NAMALWA (cell line): Measurements from ENCODE around the gene ATP11A.
"Not testable (repeated sequence)": the region's sequence is repeated elsewhere in the genome, so short reads cannot be mapped to it uniquely, and the experiment has no call there.

ENCODE experiments used
- DNase-seq: peaks from one replicate; pipeline ENCODE4 v3.0.0-alpha.2; 2015; ENCODE audit warnings: low spot score

The ATP11A gene

DNA sequence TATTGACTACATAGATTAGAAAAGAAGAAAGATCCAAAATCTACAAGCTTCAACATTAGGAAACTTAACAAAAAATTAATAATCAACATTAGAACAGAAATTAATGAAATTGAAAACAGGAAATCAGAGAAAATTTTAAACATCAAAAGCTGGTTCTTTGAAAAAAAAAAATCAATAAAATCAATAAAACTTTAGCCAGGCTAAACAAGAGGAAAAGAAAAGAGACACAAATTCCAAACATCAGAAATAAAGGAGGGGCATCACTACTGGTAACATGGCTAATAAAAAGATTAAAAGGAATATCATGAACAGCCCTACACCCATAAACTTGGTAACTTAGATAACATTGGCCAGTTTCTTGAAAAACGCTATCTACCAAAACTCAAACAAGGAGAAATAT lies 110.2 kb downstream of the ATP11A start:
- no peak for DNase-seq

GRCh38 chr13:112800807-112801206 lies 111.0 kb downstream of the ATP11A start:
- not testable (repeated sequence) for DNase-seq

GRCh38 chr13:112802802-112803195 lies 113.0 kb downstream of the ATP11A start:
- DNase-seq, result no peak

GRCh38 chr13:112803422-112803821 lies 113.6 kb downstream of the ATP11A start:
- DNase-seq, result no peak

GRCh38 chr13:112804374-112804773 lies 114.5 kb downstream of the ATP11A start:
- DNase-seq, result no peak

- no peak for DNase-seq
These were observed 117.2 kb downstream of the ATP11A start for GRCh38 chr13:112806739-112807652.

DNA sequence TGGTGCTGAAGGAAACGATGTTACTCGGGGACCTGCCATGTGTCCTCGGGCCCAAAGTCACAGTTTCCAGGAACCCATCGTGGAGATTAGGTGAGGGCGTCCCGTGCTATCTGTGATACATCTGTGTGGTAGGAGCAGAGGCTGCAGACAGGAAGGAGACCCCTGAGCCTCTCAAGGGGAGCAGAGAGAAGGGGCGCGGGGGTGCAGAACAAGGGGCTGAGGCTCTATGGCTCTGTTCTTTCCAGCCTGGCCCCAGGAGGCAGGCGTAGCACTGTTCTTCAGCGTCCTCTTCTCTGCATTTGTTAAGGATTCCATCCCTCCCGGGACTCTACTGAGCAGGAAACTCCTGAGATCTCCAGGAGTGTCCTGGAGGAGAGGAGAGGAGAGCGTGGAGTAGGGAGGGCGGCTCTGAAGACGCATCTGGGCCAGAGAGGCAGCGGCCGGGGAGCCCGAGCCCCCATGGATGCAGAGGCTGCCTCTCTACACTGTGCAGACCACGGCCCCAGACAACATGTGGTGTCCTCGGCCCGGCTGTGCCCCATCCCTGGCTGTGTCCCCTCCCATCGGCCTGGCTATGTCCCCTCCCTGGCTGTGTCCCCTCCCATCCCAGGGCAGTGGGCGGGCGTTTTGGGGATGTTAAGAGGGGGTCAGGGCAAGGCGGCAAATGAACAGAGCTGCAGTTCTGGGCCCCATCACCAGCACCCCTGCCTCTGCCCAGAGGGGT lies 118.0 kb downstream of the ATP11A start:
- no peak for DNase-seq

GRCh38 chr13:112808377-112809140 lies 118.7 kb downstream of the ATP11A start:
- DNase-seq, result no peak

DNA sequence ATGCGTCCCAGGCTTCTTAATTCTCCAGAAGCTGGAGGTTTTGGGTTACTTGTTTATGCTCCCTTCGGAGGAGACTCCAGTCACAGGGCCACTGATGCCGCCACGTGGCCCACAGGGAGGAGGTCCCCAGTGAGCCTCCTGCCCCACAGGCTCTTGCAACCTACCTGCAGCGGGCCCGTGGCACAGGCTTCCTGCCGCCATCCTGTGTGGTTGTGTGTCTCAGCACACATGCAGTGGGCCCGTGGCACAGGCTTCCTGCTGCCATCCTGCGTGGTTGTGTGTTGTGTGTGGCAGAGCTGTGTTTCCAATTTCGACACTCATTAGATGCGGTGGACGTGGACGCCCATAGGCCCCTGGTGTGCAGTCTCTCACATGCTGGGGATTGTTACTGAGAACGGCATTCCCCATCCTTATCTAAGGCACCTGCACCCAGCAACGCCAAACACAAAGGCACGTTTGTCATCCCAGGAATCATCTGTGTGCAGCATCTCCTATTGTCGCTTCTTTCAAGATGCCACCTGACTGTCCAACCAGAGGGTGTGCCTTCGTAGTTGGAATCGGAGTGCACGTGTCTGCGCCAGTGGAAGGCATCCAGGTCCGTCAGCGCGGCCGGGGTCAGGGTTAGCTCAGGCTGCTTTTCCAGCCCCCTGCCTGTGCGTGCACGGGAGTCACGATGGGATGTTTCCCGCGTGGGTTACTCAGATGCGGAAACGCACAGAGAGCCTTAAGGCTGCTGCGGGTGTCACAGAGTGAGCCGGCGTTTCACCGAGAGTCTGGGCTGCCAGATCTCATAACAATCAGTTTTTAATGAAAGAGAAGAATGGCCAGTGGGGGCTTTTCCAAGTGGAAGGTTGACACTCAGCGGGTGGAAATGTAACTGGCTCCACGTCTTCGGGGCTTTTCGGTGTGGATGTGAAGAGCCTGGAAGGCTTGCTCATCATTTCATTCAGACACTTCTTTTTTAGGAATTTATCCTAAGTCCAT lies 119.8 kb downstream of the ATP11A start:
- DNase-seq, result no peak

- DNase-seq, result no peak
These were observed 120.8 kb downstream of the ATP11A start for GRCh38 chr13:112810608-112811007.

DNA sequence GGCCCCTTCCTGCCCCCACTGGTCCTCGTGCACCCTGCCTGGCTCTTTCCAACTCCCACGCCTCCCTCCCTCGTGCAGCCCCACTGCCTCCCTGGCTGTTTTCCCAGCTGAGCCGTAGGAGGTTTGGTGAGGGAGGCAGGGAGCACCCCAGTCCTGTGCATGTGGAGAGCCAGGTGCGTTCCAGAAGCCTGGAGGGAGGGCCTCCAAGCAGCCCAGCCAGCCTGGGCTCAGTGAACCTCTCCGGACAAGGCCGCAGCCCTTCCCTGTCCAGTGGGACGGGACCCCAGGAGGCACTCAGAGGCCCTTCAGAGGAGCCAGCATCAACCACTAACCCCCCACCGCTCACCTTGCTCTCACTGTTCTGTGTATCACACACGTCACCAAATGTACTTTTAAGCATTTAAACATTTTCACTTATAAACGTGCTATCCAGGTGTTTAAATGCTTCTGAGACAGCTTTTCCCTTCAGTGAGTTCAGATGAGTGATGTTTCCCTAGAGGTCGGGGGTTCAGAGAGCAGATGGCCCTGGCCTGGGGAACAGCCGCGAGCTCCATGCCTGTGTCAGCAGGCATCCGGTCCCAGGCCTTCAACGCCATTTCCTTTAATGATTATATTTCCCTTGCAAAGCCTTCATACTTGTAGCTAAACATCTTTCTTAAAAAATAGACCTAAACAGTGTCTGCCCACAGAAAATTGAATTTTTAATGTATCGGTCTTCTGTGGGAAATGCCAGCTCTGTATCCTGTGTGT lies 122.6 kb downstream of the ATP11A start:
- DNase-seq, result no peak

GRCh38 chr13:112813552-112813951 lies 123.7 kb downstream of the ATP11A start:
- no peak for DNase-seq

DNA sequence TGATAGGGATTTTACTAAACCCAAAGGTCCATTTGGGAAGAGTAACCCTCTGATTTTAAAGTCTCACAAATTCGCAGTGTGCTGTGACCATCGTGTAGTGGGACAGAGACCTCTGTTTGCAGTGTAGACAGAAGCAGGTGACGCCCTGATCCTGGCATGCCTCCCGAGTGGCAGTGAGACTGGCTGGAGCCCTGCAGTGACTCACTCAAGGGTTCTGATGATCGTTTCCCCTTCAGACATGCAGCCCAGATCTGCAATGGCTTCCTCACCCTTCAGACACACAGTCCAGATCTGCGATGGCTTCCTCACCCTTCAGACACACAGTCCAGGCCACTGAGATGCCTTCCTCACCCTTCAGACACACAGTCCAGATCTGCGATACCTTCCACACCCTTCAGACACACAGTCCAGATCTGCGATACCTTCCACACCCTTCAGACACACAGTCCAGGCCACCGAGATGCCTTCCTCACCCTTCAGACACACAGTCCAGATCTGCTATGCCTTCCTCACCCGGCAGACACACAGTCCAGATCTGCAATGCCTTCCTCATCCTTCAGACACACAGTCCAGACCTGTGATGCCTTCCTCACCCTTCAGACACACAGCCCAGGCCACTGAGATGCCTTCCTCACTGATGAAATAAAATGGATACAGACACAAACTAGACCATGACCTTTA lies 125.2 kb downstream of the ATP11A start:
- no peak for DNase-seq

- no peak for DNase-seq
These were observed 126.0 kb downstream of the ATP11A start for GRCh38 chr13:112815871-112816270.

GRCh38 chr13:112818040-112818697 lies 128.3 kb downstream of the ATP11A start:
- no peak for DNase-seq

DNA sequence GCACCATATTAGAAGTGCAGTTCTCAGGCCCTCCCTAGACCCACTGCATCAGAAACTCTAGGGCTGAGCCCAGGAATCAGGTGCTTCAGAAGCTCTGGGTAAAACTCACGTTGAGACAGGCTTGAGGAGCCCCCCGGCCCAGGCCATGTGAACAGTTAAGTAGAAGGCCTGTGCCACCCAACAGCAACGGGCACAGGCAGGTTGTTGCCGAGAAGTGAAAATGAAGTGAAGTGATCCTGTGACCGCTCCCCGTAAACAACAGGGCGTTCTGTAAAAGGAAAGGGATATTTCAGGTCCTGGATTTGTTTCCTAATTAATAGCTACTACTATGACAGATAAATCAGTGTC lies 128.8 kb downstream of the ATP11A start:
- no peak for DNase-seq

DNA sequence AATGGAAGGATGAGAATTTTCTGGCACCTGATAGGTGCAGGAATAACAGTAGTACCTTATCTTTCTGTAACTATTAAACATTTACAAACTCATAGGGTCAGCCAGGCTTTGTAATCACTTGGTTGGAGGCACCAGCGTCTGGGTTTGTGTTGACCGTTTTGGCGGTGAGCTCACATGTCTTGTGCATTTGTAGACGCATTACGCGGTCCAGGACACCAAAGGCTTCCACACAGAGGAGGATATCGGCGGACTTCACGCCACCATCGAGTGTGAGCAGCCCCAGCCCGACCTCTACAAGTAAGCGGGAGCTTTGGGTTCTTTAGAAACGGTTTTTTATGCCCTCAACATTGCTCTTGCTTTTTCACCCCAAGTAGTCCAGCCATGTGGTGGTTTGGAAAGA lies 129.3 kb downstream of the ATP11A start:
- DNase-seq, result no peak

- DNase-seq, result no peak
These were observed 130.0 kb downstream of the ATP11A start for GRCh38 chr13:112819816-112820215.

DNA sequence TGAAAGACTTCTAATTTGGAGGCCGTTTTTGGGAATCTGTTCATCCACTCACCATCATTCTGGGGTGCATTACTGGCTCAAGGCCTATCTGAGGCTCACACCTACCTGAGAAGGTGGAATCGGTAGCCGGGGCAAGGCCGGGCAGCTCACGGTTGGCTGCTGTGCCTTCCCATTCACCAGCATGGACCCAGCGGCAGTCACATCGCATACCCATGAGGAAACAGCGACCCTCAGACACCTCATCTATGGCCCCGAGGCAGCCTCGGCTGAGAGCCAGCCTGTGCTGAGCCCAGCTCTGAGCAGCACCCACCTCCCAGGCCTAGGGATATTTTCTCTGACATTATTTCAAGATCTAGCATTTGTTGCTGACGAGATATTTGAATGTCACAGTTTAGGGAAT lies 130.5 kb downstream of the ATP11A start:
- DNase-seq, result no peak
